ENCODE results near the gene ZC3H12A.

DNA sequence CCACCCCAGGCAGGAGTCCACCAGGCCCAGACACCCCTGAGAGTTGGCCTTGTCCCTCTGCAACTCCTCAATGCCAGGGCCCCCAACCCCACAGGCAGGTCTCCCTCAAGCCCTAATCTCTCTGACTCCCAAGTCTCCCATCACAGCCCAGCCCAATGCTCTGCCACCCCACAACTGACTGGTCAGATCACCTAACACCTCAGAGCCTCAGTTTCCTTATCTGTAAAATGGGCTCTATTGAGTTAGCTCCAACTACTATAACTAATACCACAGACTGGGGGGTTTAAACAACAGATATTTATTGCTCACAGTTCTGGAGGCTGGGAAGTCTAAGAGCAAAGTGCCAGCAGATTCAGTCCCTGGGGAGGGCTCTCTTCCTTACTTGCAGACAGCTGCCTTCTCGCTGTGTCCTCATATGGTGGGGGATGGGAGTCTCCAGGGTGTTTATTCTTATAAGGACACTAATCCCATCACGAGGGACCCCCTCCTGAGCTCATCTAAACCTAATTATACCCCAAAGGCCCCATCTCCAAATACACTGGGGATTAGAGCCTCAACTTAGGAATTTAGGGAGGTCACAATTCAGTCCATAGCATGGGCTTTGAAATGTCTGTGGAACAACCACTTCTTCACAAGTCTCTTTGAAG is 34.9 kb upstream of the ZC3H12A start:
- TF ChIP-seq YY1 (IDR thresholded peaks at IDR 0.05; ENCODE audit: insufficient read depth, insufficient read length) (no peak), ZNF274 (IDR thresholded peaks at IDR 0.05; ENCODE audit: low read depth, low read length) (no peak), SUZ12 (IDR thresholded peaks at IDR 0.05; ENCODE audit: extremely low read depth, insufficient read depth, insufficient read length) (no peak)
